NCI-H345 treated with DMSO at 0.1 percent for 48 hours (cell line): Measurements from ENCODE around the gene PTPDC1.

Experiments used
- DNase-seq: peaks from one replicate; lab custom pipeline; 2025; ENCODE audit not compliant: unreplicated experiment; lab: John Stamatoyannopoulos, UW

The PTPDC1 gene

DNA sequence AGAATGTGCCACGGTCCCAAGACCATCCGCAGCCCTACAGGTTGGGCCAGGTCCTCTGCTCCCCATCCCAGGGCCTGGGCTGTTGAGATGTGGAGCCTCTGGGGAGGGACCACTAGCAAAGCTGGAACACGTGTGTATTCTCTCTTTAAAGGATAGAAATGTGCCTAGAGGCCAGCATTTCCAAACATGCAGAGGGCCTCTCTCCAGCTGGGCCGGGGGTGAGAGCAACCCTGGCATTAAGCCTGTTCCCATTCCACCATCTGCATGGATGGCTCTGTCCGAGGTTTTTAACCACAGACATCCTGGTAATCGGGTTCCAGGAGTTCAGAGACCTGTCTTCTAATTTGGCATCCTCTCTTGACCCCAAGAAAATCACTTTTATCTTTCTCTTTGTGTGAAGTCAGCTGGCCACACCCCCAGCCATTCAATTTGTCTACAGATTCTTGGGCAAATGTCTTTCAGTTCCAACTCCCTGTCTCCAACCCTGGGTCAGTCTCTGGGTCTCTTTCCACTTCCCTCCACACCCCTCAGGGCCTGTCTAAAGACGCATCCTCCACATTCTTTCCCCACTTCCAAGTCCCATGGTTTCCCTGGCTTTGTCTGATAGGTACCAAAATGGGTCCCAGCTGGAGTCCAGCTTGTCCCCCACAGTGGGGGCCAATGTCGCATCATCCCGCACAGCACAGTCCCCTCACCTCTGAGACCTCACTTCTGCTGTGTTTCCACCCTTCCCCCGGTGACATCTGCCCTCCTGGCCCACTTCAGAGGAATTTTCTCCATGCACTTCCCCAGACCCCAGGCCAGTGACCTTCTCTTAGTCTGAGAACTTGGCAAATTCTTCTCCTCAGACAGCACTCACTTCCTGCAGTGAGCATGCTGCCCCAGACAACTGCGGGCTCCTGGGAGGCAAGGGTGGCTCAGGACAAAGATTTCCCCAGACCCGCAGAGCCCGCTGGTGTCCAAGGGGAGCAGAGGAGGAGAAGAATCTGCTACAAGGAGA is 56.8 kb downstream of the PTPDC1 start:
- DNase-seq = no peak

DNA sequence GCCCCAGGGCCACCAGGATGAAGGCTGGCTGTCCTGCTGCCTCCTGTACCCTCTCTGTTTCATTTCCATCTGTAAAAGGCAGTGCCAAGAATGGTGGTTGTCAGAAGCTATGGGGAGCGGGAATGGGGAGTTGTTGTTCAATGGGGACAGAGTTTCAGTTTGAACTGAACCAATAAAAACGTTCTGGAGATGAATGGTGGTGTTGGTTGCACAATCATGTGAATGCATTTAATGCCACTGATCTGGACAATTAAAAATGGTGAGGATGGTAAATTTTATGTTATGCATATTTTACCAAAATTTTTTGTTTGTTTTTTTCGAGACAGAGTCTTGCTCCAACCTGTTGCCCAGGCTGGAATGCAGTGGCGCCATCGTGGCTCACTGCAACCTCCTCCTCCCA is 58.1 kb downstream of the PTPDC1 start:
- DNase-seq = no peak

DNA sequence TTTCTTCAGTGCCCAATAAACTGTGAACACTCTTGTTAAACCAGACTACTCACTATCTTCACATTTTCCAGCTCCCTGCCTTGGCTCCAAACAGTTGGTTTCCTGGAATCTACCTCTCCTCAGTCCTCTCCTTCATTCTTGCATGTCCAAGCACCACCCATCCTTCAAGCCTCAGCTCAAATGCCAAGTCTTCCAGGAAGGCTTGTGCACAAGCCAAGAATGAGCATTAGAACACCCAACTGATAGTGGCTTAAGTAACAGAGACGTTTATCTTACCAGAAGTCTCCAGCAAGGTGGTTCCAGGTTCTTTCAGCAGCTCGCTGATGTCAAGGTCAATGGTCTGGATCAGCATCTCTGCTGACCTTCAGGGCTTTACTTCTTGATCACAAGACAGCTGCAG is 60.1 kb downstream of the PTPDC1 start:
- no peak for DNase-seq

DNA sequence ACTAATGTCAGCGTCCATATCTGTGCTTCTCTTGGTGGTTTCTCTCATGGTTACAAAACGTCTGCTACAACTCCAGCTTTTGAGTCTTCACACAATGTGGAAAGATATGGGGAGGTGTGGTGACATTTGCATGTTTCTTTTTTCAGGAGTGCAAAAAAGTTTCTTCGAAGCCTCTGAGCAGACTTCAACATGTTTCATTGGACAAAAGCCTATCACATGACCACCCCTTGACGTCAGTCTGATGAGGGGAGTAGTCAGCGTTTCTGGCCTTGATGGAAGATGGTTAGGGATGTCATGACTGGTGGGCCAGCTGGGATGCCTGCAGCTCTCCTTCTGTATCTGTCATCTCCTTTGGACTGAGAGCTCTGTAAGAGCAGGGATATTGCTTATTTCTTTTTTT is 61.4 kb downstream of the PTPDC1 start:
- DNase-seq = no peak

DNA sequence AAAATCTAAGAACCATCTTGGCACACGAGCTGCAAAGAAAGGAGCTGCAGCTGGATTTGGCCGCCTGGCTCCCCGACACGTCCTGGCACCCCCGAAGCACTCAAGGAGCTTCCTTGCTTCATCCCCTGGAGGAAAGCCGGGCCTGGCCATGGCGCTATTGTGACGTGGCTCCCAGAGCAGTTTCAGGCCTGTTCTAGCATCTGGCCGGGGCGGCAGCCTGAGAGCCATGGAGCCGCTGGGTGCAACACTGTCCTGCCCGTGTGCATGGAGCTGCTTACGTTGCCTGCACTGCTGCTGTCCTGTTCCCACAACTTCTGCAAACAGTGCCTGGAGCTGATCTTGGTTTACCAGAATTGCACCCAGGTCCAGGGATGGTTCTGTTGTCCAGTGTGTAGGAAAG is 63.5 kb downstream of the PTPDC1 start:
- DNase-seq = no peak

DNA sequence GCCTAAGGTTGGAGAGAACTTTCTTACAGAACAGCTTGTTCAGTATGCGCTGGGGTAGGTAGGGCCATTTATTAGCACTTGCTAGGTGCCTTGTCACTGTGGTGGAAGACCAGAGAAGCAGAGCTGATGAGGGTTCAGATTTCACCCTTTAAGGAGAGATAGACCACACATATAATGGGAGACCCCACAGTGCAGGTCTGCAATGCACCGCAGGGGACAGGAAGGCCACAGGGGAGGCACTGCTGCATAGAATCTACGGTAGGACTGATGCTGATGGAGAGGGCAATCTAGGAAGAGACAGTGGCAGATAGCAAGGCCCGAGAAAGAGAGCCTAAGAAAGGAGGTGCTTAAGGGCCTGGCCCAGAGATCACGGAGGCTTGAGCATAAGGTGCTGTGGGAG is 64.2 kb downstream of the PTPDC1 start:
- DNase-seq = no peak

DNA sequence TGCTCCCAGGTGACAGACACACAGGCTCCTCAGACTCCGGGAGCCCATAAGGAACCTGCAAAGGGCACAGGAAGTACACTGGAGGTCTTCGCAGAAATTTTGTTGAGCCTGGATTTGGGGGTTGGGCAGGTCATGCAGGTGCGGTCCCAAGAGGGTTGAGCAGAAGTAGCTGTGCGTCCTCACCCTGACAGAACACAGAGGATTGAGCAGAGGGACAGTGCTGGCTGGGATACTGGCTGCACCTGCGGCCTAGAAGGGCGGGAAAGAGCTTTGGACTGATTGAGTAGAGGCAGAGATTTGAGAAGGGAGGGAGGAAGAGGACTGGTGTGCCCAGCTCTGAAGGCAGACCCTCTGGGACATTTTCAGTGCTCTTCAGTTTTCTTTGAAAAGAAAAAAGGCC is 65.4 kb downstream of the PTPDC1 start:
- no peak for DNase-seq

DNA sequence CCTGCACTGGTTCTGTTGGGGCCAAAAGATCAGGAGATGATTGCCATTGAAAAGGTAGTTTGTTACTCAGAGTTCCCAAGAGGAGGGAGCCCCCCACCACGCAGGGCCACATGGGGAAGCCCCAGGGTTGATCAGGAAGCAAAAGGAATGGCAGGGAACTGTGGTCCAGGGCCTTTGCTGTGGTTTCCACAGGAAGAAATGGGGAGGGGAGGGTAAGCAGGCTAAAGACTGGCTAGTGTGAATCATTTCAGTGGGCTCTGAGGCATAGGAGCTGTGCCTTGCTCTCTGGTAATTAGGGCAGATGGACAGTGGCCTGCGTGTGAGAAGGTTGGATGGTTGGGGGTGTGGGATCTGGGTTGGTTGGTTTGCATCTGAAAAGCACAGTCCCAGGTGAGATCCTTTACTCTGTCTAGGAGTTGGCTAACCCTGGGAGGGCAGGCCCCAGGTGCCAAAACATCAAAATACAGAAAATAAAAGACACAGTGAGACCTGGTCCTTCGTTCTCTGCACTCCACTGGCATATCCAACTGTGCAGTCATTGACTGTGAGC is 66.1 kb downstream of the PTPDC1 start:
- no peak for DNase-seq

DNA sequence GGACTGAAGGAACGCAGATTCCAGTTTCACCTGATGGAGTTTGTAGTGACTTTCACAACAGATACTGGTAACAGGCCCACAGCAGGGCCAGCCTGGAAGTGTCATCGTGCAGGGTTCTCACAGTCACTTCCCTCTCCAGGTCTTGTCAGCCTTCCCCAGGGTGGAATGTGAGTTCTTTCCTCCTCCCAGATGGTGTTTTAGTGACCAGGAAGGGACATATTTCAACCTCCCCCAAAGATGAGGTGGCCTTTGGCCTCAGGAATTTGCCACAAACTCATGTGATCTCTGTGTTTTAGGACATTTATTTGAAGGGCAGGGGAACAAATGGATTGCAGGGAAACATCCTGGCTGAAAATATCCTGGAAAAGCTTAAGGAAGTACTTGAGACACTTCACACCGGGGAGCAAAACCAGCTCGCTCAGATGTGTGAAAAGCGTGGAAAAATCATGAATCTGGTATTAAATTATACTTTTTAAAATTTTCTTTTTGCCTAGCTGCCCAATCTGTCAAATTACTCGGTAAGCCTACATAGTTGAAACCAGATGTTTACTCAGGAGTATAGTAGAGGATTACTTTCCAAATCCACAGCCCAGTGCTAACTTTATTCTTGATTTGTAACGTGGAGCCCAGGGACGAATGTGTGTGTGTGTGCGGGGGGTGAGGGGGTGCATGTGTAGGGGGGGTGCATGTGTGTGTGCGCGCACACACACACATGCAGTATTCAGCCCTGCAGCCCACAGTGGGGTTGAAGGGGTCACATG is 66.8 kb downstream of the PTPDC1 start:
- no peak for DNase-seq

DNA sequence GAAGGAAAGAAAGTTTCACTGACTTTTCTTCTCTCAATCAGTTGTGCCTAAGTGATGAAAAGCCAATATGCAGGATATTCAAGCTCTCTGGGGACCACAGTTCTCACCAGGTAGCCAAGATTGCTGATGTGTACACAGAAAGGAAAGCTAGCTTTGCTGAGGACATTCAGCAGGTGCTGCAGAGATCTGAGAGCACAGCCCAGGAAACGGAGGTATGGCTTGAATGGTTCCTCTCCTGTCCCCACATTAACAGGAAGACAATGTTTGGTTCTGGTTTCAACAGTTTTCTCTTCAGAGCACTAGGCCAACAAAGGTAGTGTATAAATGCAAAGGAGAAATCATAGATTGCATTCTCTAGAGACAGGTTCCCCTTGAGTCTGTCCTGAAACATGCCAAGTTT is 69.6 kb downstream of the PTPDC1 start:
- DNase-seq = no peak

DNA sequence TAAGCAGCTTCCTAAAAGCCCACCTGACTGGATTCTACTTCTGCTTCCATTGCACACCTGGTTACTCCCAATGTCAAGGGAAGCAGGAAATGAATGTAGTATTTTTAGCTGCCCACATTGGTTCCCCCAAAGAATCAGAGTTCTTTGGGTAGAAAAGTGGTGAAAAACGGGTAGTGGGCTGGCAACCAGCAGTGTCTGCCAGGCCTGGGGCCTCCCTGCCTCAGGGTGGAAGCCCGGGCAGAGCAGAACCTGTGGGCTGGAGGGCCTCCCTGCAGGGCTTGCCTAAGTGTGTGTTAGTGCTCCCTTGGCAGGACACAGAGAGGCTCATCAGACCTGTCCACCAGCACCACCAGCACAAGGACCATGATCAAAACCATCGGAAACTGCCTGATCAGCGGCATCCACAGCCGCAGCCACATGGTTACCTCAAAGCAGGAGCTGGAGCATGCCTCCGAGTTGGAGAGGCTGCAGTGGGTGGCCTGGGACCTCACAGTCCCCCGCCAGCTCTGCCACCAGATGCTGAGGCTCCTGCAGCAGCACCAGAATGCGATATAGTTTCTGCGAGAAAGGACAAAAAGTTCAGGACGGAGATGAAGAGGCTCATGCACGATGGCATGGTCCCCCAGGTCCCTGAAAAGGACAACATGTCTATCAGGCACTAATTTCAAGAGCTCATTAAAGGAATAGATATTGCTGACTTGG is 72.2 kb downstream of the PTPDC1 start:
- DNase-seq = no peak

DNA sequence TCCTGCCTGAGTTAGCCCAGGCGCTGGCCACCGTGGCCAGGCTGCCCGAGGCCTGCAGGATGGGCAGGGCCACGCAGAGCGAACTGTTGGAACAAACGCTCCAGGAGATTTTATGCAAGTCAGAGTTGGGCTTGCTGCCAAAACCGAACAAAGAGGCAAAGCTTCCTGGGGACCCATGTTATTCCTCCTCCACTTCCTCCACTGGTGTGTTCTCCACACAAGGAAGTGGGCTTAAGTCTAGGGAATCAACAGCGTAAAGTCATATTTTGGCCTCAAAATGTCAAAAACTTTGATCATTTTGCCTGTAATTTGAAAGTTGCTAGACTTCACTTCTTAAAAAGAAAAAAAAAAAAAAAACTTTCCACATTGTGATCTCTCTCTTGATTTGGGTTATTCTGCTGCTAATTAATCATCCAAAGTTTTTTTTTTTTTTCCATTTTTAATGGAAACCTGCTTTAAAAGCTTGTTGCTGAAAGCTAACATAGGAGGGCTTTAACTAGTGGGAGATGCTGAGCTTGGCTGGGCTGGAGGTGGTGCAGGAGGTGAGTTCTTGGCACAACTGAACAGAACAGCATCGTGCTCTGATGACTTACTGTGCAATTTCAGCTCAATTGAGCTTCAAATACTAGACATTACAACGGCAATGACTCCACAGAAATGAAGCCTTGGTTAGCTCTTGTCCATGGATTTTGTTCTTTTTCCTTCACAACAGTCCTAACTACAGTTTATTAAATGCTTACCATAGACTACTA is 73.0 kb downstream of the PTPDC1 start:
- DNase-seq = peak; percentile 41
